ENCODE results near the gene NSD1. TPM values are rescaled to one million over a fixed set of nuclear protein-coding genes. Genes with fewer than 3 reads are reported as not detected.

The NSD1 gene
- total and polyA plus RNA-seq, 2 of the 4 experiments (the other 2 are of a cell fraction), result 7.7 to 31.0 TPM

DNA sequence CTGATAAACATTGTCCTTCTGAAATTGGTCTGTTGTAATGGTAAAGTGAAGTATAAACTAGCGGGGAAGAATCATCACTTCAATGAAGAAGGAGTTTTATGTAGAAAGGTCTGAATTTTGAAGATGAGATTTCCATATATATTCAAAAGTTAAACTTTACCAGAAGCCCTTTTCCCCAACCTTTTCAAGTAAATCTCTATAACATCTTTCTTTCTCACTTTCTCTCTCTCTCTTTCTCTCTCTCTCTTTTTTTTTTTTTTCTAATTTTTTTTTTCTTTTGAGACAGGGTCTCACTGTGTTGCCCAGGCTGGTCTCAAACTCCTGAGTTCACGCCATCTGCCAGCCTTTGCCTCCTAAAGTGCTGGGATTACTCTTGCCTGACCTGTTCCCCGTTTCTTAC lies 78.7 kb downstream of the NSD1 start:
- intact Hi-C loops (cut with micrococcal nuclease), result no loop called here
- H4K20me1 ChIP-seq (ENCODE audit: insufficient read depth, low read length), result peaks cover 5% of the 10 kb centered on the region; the same call in 1 of the 2 replicates
- CTCF ChIA-PET, result no interaction called here

More for the DNA sequence above, 78.7 kb downstream of the NSD1 start:
- Histone ChIP-seq H4K5ac (ENCODE audit: low read depth, low read length) (no peak overlapping the region), H3K56ac (ENCODE audit: extremely low read depth, insufficient read depth, low read length) (no peak overlapping the region), H3K4me3 (ENCODE audit: insufficient read depth, low read depth, low read length) (no peak overlapping the region), H2AK5ac (ENCODE audit: low read depth, low read length) (no peak overlapping the region), H3K27me3 (ENCODE audit: control insufficient read depth, insufficient read depth, low read length) (no peaks in the 10 kb centered on the region), H3K4ac (ENCODE audit: low read depth, low read length) (no peak overlapping the region), H2BK5ac (ENCODE audit: low read depth, low read length, poor library complexity, severe bottlenecking) (no peak overlapping the region), H3K14ac (replicated peaks; ENCODE audit: low read depth, low read length) (no peak overlapping the region), H3K27ac (ENCODE audit: insufficient read depth, low read length) (no peak overlapping the region), H3K9me1 (ENCODE audit: insufficient read depth, low read length) (peaks cover 5% of the 10 kb centered on the region; the same call in 1 of the 2 replicates), H4K8ac (ENCODE audit: low read depth in 2 of 2, low read length in 2 of 2) (no peak overlapping the region), H3K9ac (ENCODE audit: low read depth, low read length) (no peak overlapping the region), H3K79me1 (ENCODE audit: low read depth in 1 of 2, low read length in 2 of 2) (peaks cover 10 to 42% of the 10 kb centered on the region in 2 experiments; a peak in 3 of 4 replicates), H3K36me3 (ENCODE audit: control insufficient read depth, insufficient read depth, low read length) (peaks cover 39% of the 10 kb centered on the region), H3K23ac (ENCODE audit: low read depth, low read length) (no peak overlapping the region), H4K91ac (ENCODE audit: insufficient read depth, low read depth, low read length) (no peak overlapping the region), H2BK15ac (ENCODE audit: low read depth, low read length) (no peak overlapping the region), H2BK20ac (ENCODE audit: low read depth, low read length) (no peak overlapping the region), H3K9me3 (ENCODE audit: control insufficient read depth, insufficient read depth, low read length) (no peaks in the 10 kb centered on the region), H2AK9ac (replicated peaks; ENCODE audit: low read depth, low read length, poor library complexity) (no peak overlapping the region), H3K4me2 (ENCODE audit: low read depth, low read length) (no peak overlapping the region), H2AFZ (replicated peaks; ENCODE audit: low read length, poor library complexity) (no peak overlapping the region), H3K18ac (ENCODE audit: low read depth, low read length) (no peak overlapping the region), H3K4me1 (ENCODE audit: control insufficient read depth, insufficient read depth, low read length) (no peaks in the 10 kb centered on the region), H2BK120ac (ENCODE audit: low read depth, low read length) (no peak overlapping the region)
- in situ Hi-C loops (cut with MboI; ENCODE audit: low sequenced_read_pairs) (no loop called here), dilution Hi-C loops (cut with HindIII; ENCODE audit: low sequenced_read_pairs, unreplicated experiment) (no loop called here)
- no peak for ATAC-seq (ENCODE audit: low read depth)
- TF ChIP-seq FOS (IDR thresholded peaks at IDR 0.05; ENCODE audit: low read depth, low read length) (no peak), NFE2L2 (IDR thresholded peaks at IDR 0.05; ENCODE audit: low read depth, low read length) (no peak), RFX5 (IDR thresholded peaks at IDR 0.05; ENCODE audit: low read depth, low read length) (no peak), RCOR1 (IDR thresholded peaks at IDR 0.05; ENCODE audit: insufficient replicate concordance, low read length) (no peak), MAZ (IDR thresholded peaks at IDR 0.05; ENCODE audit: borderline replicate concordance, low read depth, low read length) (no peak), POLR2A (IDR thresholded peaks at IDR 0.05; ENCODE audit: low read depth, low read length) (no peak), CEBPB (IDR thresholded peaks at IDR 0.05; ENCODE audit: low read depth, low read length) (no peak), MXI1 (IDR thresholded peaks at IDR 0.05; ENCODE audit: borderline replicate concordance, low read depth, low read length) (no peak), BHLHE40 (IDR thresholded peaks at IDR 0.05; ENCODE audit: low read depth, low read length) (no peak), CHD1 (IDR thresholded peaks at IDR 0.05; ENCODE audit: low read depth, low read length) (no peak), MAFK (IDR thresholded peaks at IDR 0.05; ENCODE audit: low read depth, low read length) (no peak), SMC3 (IDR thresholded peaks at IDR 0.05; ENCODE audit: low read depth, low read length) (no peak), RAD21 (IDR thresholded peaks at IDR 0.05; ENCODE audit: low read length) (no peak)
- TF ChIP-seq, protein P1, sequence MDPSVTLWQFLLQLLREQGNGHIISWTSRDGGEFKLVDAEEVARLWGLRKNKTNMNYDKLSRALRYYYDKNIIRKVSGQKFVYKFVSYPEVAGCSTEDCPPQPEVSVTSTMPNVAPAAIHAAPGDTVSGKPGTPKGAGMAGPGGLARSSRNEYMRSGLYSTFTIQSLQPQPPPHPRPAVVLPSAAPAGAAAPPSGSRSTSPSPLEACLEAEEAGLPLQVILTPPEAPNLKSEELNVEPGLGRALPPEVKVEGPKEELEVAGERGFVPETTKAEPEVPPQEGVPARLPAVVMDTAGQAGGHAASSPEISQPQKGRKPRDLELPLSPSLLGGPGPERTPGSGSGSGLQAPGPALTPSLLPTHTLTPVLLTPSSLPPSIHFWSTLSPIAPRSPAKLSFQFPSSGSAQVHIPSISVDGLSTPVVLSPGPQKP (IDR thresholded peaks at IDR 0.05; ENCODE audit: borderline replicate concordance, low read depth, low read length), result no peak
- TF ChIP-seq, protein P2, sequence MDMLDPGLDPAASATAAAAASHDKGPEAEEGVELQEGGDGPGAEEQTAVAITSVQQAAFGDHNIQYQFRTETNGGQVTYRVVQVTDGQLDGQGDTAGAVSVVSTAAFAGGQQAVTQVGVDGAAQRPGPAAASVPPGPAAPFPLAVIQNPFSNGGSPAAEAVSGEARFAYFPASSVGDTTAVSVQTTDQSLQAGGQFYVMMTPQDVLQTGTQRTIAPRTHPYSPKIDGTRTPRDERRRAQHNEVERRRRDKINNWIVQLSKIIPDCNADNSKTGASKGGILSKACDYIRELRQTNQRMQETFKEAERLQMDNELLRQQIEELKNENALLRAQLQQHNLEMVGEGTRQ (IDR thresholded peaks at IDR 0.05; ENCODE audit: low read depth, low read length), result no peak
- TF ChIP-seq, protein P3, sequence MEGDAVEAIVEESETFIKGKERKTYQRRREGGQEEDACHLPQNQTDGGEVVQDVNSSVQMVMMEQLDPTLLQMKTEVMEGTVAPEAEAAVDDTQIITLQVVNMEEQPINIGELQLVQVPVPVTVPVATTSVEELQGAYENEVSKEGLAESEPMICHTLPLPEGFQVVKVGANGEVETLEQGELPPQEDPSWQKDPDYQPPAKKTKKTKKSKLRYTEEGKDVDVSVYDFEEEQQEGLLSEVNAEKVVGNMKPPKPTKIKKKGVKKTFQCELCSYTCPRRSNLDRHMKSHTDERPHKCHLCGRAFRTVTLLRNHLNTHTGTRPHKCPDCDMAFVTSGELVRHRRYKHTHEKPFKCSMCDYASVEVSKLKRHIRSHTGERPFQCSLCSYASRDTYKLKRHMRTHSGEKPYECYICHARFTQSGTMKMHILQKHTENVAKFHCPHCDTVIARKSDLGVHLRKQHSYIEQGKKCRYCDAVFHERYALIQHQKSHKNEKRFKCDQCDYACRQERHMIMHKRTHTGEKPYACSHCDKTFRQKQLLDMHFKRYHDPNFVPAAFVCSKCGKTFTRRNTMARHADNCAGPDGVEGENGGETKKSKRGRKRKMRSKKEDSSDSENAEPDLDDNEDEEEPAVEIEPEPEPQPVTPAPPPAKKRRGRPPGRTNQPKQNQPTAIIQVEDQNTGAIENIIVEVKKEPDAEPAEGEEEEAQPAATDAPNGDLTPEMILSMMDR (conservative IDR thresholded peaks at IDR 0.05; ENCODE audit: low read depth, low read length), result no peak
- WGBS, 2 experiments (ENCODE audit: extremely low coverage in 2 of 2, insufficient read length in 1 of 2), result 100% methylated on average over 1 of the region's 3 CpGs; no CpG with 5 or more reads in 1 of the 2 experiments
- BruUV-seq (replicated peaks), result no TSS peak
- POLR2A ChIA-PET (ENCODE audit: unreplicated experiment), result no interaction called here
- no peak for DNase-seq

Measured in IMR-90 (cell line).